Measurements from ENCODE around the gene ULK3.

ULK3 gene

GRCh38 chr15:74863239-74864056 is 20.5 kb upstream of the ULK3 start:
- no peak overlapping the region for H3K4me3 ChIP-seq (ENCODE audit: low read length)
- H3K4me1 ChIP-seq (ENCODE audit: control insufficient read depth, insufficient read depth, low read length): no peaks in the 10 kb centered on the region
- no peak overlapping the region for H3K9ac ChIP-seq (ENCODE audit: low read length)
- H3K27me3 ChIP-seq (ENCODE audit: control insufficient read depth, insufficient read depth, low read length): no peaks in the 10 kb centered on the region
- H3K36me3 ChIP-seq (ENCODE audit: control insufficient read depth, insufficient read depth, low read length): peaks cover 3% of the 10 kb centered on the region
- H3K27ac ChIP-seq (ENCODE audit: low read depth, low read length): no peak overlapping the region

- no peak overlapping the region for H3K4me3 ChIP-seq (ENCODE audit: low read length)
- no peaks in the 10 kb centered on the region for H3K4me1 ChIP-seq (ENCODE audit: control insufficient read depth, insufficient read depth, low read length)
- peaks cover 8% of the 10 kb centered on the region for H3K36me3 ChIP-seq (ENCODE audit: control insufficient read depth, insufficient read depth, low read length)
- H3K9ac ChIP-seq (ENCODE audit: low read length): no peak overlapping the region
- no peak overlapping the region for H3K27ac ChIP-seq (ENCODE audit: low read depth, low read length)
- no peaks in the 10 kb centered on the region for H3K27me3 ChIP-seq (ENCODE audit: control insufficient read depth, insufficient read depth, low read length)
These were observed 15.4 kb upstream of the ULK3 start for GRCh38 chr15:74858369-74858740.

- Histone ChIP-seq H3K4me1 (ENCODE audit: control insufficient read depth, insufficient read depth, low read length) (no peaks in the 10 kb centered on the region), H3K36me3 (ENCODE audit: control insufficient read depth, insufficient read depth, low read length) (peaks cover 11% of the 10 kb centered on the region), H3K4me3 (ENCODE audit: low read length) (no peak overlapping the region), H3K27me3 (ENCODE audit: control insufficient read depth, insufficient read depth, low read length) (no peaks in the 10 kb centered on the region), H3K27ac (ENCODE audit: low read depth, low read length) (no peak overlapping the region), H3K9ac (ENCODE audit: low read length) (no peak overlapping the region)
These were observed 14.9 kb upstream of the ULK3 start for GRCh38 chr15:74857671-74858368.

GRCh38 chr15:74857082-74857655 is 14.2 kb upstream of the ULK3 start:
- no peaks in the 10 kb centered on the region for H3K27me3 ChIP-seq (ENCODE audit: control insufficient read depth, insufficient read depth, low read length)
- no peak overlapping the region for H3K27ac ChIP-seq (ENCODE audit: low read depth, low read length)
- H3K4me1 ChIP-seq (ENCODE audit: control insufficient read depth, insufficient read depth, low read length): no peaks in the 10 kb centered on the region
- H3K36me3 ChIP-seq (ENCODE audit: control insufficient read depth, insufficient read depth, low read length): peaks cover 17% of the 10 kb centered on the region
- H3K4me3 ChIP-seq (ENCODE audit: low read length): no peak overlapping the region
- H3K9ac ChIP-seq (ENCODE audit: low read length): no peak overlapping the region

GRCh38 chr15:74856537-74856936 is 13.6 kb upstream of the ULK3 start:
- Histone ChIP-seq H3K9ac (ENCODE audit: low read length) (no peak overlapping the region), H3K4me3 (ENCODE audit: low read length) (no peak overlapping the region), H3K36me3 (ENCODE audit: control insufficient read depth, insufficient read depth, low read length) (peaks cover 24% of the 10 kb centered on the region), H3K27me3 (ENCODE audit: control insufficient read depth, insufficient read depth, low read length) (no peaks in the 10 kb centered on the region), H3K4me1 (ENCODE audit: control insufficient read depth, insufficient read depth, low read length) (no peaks in the 10 kb centered on the region), H3K27ac (ENCODE audit: low read depth, low read length) (no peak overlapping the region)

- Histone ChIP-seq H3K4me3 (ENCODE audit: low read length) (no peak overlapping the region), H3K36me3 (ENCODE audit: control insufficient read depth, insufficient read depth, low read length) (peaks cover 29% of the 10 kb centered on the region), H3K27me3 (ENCODE audit: control insufficient read depth, insufficient read depth, low read length) (no peaks in the 10 kb centered on the region), H3K27ac (ENCODE audit: low read depth, low read length) (no peak overlapping the region), H3K9ac (ENCODE audit: low read length) (no peak overlapping the region), H3K4me1 (ENCODE audit: control insufficient read depth, insufficient read depth, low read length) (no peaks in the 10 kb centered on the region)
These were observed 12.9 kb upstream of the ULK3 start for GRCh38 chr15:74855857-74856256.

GRCh38 chr15:74854453-74855022 is 11.6 kb upstream of the ULK3 start:
- no peak overlapping the region for H3K27ac ChIP-seq (ENCODE audit: low read depth, low read length)
- no peak overlapping the region for H3K9ac ChIP-seq (ENCODE audit: low read length)
- peaks cover 36% of the 10 kb centered on the region for H3K36me3 ChIP-seq (ENCODE audit: control insufficient read depth, insufficient read depth, low read length)
- no peaks in the 10 kb centered on the region for H3K4me1 ChIP-seq (ENCODE audit: control insufficient read depth, insufficient read depth, low read length)
- H3K4me3 ChIP-seq (ENCODE audit: low read length): no peak overlapping the region
- H3K27me3 ChIP-seq (ENCODE audit: control insufficient read depth, insufficient read depth, low read length): no peaks in the 10 kb centered on the region

- Histone ChIP-seq H3K4me1 (ENCODE audit: control insufficient read depth, insufficient read depth, low read length) (no peaks in the 10 kb centered on the region), H3K27ac (ENCODE audit: low read depth, low read length) (no peak overlapping the region), H3K36me3 (ENCODE audit: control insufficient read depth, insufficient read depth, low read length) (peaks cover 49% of the 10 kb centered on the region), H3K4me3 (ENCODE audit: low read length) (no peak overlapping the region), H3K9ac (ENCODE audit: low read length) (no peak overlapping the region), H3K27me3 (ENCODE audit: control insufficient read depth, insufficient read depth, low read length) (no peaks in the 10 kb centered on the region)
These were observed 9.0 kb upstream of the ULK3 start for GRCh38 chr15:74851960-74852359.

- no peaks in the 10 kb centered on the region for H3K4me1 ChIP-seq (ENCODE audit: control insufficient read depth, insufficient read depth, low read length)
- H3K27ac ChIP-seq (ENCODE audit: low read depth, low read length): no peak overlapping the region
- H3K4me3 ChIP-seq (ENCODE audit: low read length): no peak overlapping the region
- no peak overlapping the region for H3K9ac ChIP-seq (ENCODE audit: low read length)
- H3K27me3 ChIP-seq (ENCODE audit: control insufficient read depth, insufficient read depth, low read length): no peaks in the 10 kb centered on the region
- peaks cover 49% of the 10 kb centered on the region for H3K36me3 ChIP-seq (ENCODE audit: control insufficient read depth, insufficient read depth, low read length)
These were observed 7.4 kb upstream of the ULK3 start for GRCh38 chr15:74850393-74850792.

GRCh38 chr15:74847432-74847831 is 4.5 kb upstream of the ULK3 start:
- H3K4me3 ChIP-seq (ENCODE audit: low read length): no peak overlapping the region
- H3K4me1 ChIP-seq (ENCODE audit: control insufficient read depth, insufficient read depth, low read length): peaks cover 4% of the 10 kb centered on the region
- H3K27ac ChIP-seq (ENCODE audit: low read depth, low read length): no peak overlapping the region
- H3K36me3 ChIP-seq (ENCODE audit: control insufficient read depth, insufficient read depth, low read length): peaks cover 35% of the 10 kb centered on the region
- H3K27me3 ChIP-seq (ENCODE audit: control insufficient read depth, insufficient read depth, low read length): no peaks in the 10 kb centered on the region
- no peak overlapping the region for H3K9ac ChIP-seq (ENCODE audit: low read length)

- peaks cover 8% of the 10 kb centered on the region for H3K4me1 ChIP-seq (ENCODE audit: control insufficient read depth, insufficient read depth, low read length)
- no peak overlapping the region for H3K4me3 ChIP-seq (ENCODE audit: low read length)
- H3K36me3 ChIP-seq (ENCODE audit: control insufficient read depth, insufficient read depth, low read length): peaks cover 18% of the 10 kb centered on the region
- no peak overlapping the region for H3K27ac ChIP-seq (ENCODE audit: low read depth, low read length)
- no peak overlapping the region for H3K9ac ChIP-seq (ENCODE audit: low read length)
- no peaks in the 10 kb centered on the region for H3K27me3 ChIP-seq (ENCODE audit: control insufficient read depth, insufficient read depth, low read length)
These were observed 2.6 kb upstream of the ULK3 start for GRCh38 chr15:74845581-74845980.

GRCh38 chr15:74845208-74845568 is 2.2 kb upstream of the ULK3 start:
- no peak overlapping the region for H3K9ac ChIP-seq (ENCODE audit: low read length)
- H3K4me1 ChIP-seq (ENCODE audit: control insufficient read depth, insufficient read depth, low read length): peaks cover 8% of the 10 kb centered on the region
- peaks cover 14% of the 10 kb centered on the region for H3K36me3 ChIP-seq (ENCODE audit: control insufficient read depth, insufficient read depth, low read length)
- H3K27ac ChIP-seq (ENCODE audit: low read depth, low read length): no peak overlapping the region
- no peak overlapping the region for H3K4me3 ChIP-seq (ENCODE audit: low read length)
- H3K27me3 ChIP-seq (ENCODE audit: control insufficient read depth, insufficient read depth, low read length): no peaks in the 10 kb centered on the region
